ENCODE measurements around the gene RASA3.

GRCh38 chr13:114118511-114119123 is 13.8 kb downstream of the RASA3 start:
- no peak for TF ChIP-seq ZNF311 (CRISPR knock-in tag; IDR thresholded peaks at IDR 0.05)
- TF ChIP-seq RAD51 (IDR thresholded peaks at IDR 0.05; ENCODE audit: borderline replicate concordance, low read depth) = no peak
- no peak for TF ChIP-seq BRF1 (IDR thresholded peaks at IDR 0.05; ENCODE audit: borderline replicate concordance, extremely low read depth, insufficient read length)
- TF ChIP-seq ZSCAN32 (CRISPR knock-in tag; IDR thresholded peaks at IDR 0.05) = no peak
- no peak for TF ChIP-seq EP300 (IDR thresholded peaks at IDR 0.05; ENCODE audit: low read length)
- no peak for TF ChIP-seq SMC3 (conservative IDR thresholded peaks at IDR 0.05; ENCODE audit: insufficient read depth, low read depth, low read length)
- TF ChIP-seq ZFX (CRISPR knock-in tag; IDR thresholded peaks at IDR 0.05) = no peak
- no peak for TF ChIP-seq CREB5 (CRISPR knock-in tag; IDR thresholded peaks at IDR 0.05)
- TF ChIP-seq EZH2 (IDR thresholded peaks at IDR 0.05; ENCODE audit: borderline replicate concordance, low read depth, low read length) = no peak
- TF ChIP-seq POLR2A (conservative IDR thresholded peaks at IDR 0.05) = no peak
- TF ChIP-seq CREB3 (tag; conservative IDR thresholded peaks at IDR 0.05; ENCODE audit: low read depth) = no peak

Measured in K562 (cell line).